Mesenchymal stem cell (in vitro differentiated cells and primary cell): ENCODE results near the gene SV2B.

Experiments
- DNase-seq: peaks from one replicate; pipeline ENCODE4 v3.0.0-alpha.2; 2013
- H2AFZ ChIP-seq: one replicate; pipeline ENCODE4 v1.6.1; 2013; ENCODE audit warnings: low read depth, mild to moderate bottlenecking, control low read depth, inconsistent platforms, low read length, moderate library complexity
- H2AK5ac ChIP-seq: 2 replicates; pipeline ENCODE4 v1.6.1; 2013; ENCODE audit warnings: low read length, moderate library complexity, mild to moderate bottlenecking, inconsistent platforms; ENCODE audit not compliant: severe bottlenecking
- H2BK120ac ChIP-seq: one replicate; pipeline ENCODE4 v1.6.1; 2013; ENCODE audit warnings: low read depth, mild to moderate bottlenecking, inconsistent platforms, low read length, moderate library complexity
- H2BK12ac ChIP-seq, 2 experiments: one replicate each; pipeline ENCODE4 v1.6.1; 2013; ENCODE audit warnings: inconsistent platforms in 2 of 2, low read length in 2 of 2, mild to moderate bottlenecking in 2 of 2, moderate library complexity in 2 of 2, control low read depth in 1 of 2
- H2BK15ac ChIP-seq: one replicate; pipeline ENCODE4 v1.6.1; 2013; ENCODE audit warnings: mild to moderate bottlenecking, low read depth, inconsistent platforms; ENCODE audit not compliant: poor library complexity, severe bottlenecking
- H2BK5ac ChIP-seq: 2 replicates; pipeline ENCODE4 v1.6.1; 2013; ENCODE audit warnings: low read depth, mild to moderate bottlenecking, low read length, control low read depth, inconsistent platforms; ENCODE audit not compliant: poor library complexity, severe bottlenecking
- H3K14ac ChIP-seq, 2 experiments: one replicate each; pipeline ENCODE4 v1.6.1; 2013; ENCODE audit warnings: inconsistent platforms in 2 of 2, low read length in 2 of 2, control low read depth in 1 of 2, mild to moderate bottlenecking in 1 of 2, moderate library complexity in 1 of 2
- H3K18ac ChIP-seq, 2 experiments: one replicate each; pipeline ENCODE4 v1.6.1; 2013; ENCODE audit warnings: inconsistent platforms in 2 of 2, low read length in 2 of 2, control low read depth in 1 of 2, low read depth in 1 of 2, mild to moderate bottlenecking in 1 of 2
- H3K23ac ChIP-seq, 2 experiments: one replicate each; pipeline ENCODE4 v1.6.1; 2013; ENCODE audit warnings: inconsistent platforms in 2 of 2, low read length in 2 of 2, mild to moderate bottlenecking in 2 of 2, moderate library complexity in 2 of 2, control low read depth in 1 of 2
- H3K27ac ChIP-seq: 2 replicates; pipeline ENCODE4 v1.5.1; 2013; ENCODE audit warnings: mild to moderate bottlenecking, moderate library complexity, low read length, control low read depth, inconsistent platforms; ENCODE audit not compliant: poor library complexity, severe bottlenecking
- H3K27me3 ChIP-seq, 2 experiments: 2 replicates each; pipeline versions ENCODE4 v1.6.1 to v1.7.0; 2013; ENCODE audit warnings: low read length in 2 of 2, mild to moderate bottlenecking in 2 of 2, moderate library complexity in 2 of 2, control low read depth in 1 of 2, inconsistent platforms in 1 of 2; ENCODE audit not compliant: control insufficient read depth in 1 of 2, insufficient read depth in 1 of 2
- H3K36me3 ChIP-seq, 2 experiments: 2 replicates each; pipeline versions ENCODE4 v1.6.1 to v1.7.0; 2013; ENCODE audit warnings: low read length in 2 of 2, control low read depth in 1 of 2, inconsistent platforms in 1 of 2, low read depth in 1 of 2, mild to moderate bottlenecking in 1 of 2; ENCODE audit not compliant: insufficient read depth in 2 of 2, control insufficient read depth in 1 of 2
- H3K4ac ChIP-seq, 2 experiments: one replicate each; pipeline ENCODE4 v1.6.1; 2013; ENCODE audit warnings: inconsistent platforms in 2 of 2, low read length in 2 of 2, mild to moderate bottlenecking in 2 of 2, moderate library complexity in 2 of 2, control low read depth in 1 of 2, low read depth in 1 of 2
- H3K4me1 ChIP-seq: 2 replicates; pipeline ENCODE4 v1.6.1; 2013; ENCODE audit warnings: low read depth, low read length, control low read depth; ENCODE audit not compliant: control insufficient read depth, insufficient read depth
- H3K4me2 ChIP-seq: 2 replicates; pipeline ENCODE4 v1.6.1; 2013; ENCODE audit warnings: low read length, mild to moderate bottlenecking, inconsistent platforms; ENCODE audit not compliant: poor library complexity, severe bottlenecking
- H3K4me3 ChIP-seq, 2 experiments: 2 replicates each; pipeline versions ENCODE4 v1.5.1 to v1.7.0; 2013; ENCODE audit warnings: low read length in 2 of 2, mild to moderate bottlenecking in 2 of 2, control low read depth in 1 of 2, low read depth in 1 of 2; ENCODE audit not compliant: insufficient read depth in 1 of 2
- H3K79me1 ChIP-seq: replicated peaks from 2 replicates; pipeline ENCODE4 v1.6.1; 2013; ENCODE audit warnings: mild to moderate bottlenecking, control low read depth, low read length, inconsistent platforms; ENCODE audit not compliant: poor library complexity, severe bottlenecking
- H3K9ac ChIP-seq: 2 replicates; pipeline ENCODE4 v1.7.0; 2013; ENCODE audit warnings: mild to moderate bottlenecking, low read length, moderate library complexity
- H3K9me3 ChIP-seq: 2 replicates; pipeline ENCODE4 v1.7.0; 2013; ENCODE audit warnings: mild to moderate bottlenecking, low read length; ENCODE audit not compliant: control insufficient read depth
- H4K8ac ChIP-seq: one replicate; pipeline ENCODE4 v1.6.1; 2013; ENCODE audit warnings: inconsistent platforms, mild to moderate bottlenecking, low read length, moderate library complexity
- H4K91ac ChIP-seq: one replicate; pipeline ENCODE4 v1.6.1; 2013; ENCODE audit warnings: mild to moderate bottlenecking, low read length, inconsistent platforms
- WGBS: methylation state at CpG from one replicate; pipeline ENCODE4 v1.1.7; 2013; ENCODE audit warnings: mixed read lengths; 5-methylcytosine and 5-hydroxymethylcytosine counted together

Gene SV2B

GRCh38 chr15:91193378-91193720 is 93.3 kb downstream of the SV2B start:
- Histone ChIP-seq H3K18ac (no peak overlapping the region), H3K23ac (no peak overlapping the region), H3K4me1 (no peaks in the 10 kb centered on the region), H3K36me3 (no peaks in the 10 kb centered on the region), H2AK5ac (no peak overlapping the region), H3K4me2 (no peak overlapping the region), H3K4ac (no peak overlapping the region), H3K9ac (no peak overlapping the region), H4K91ac (no peak overlapping the region), H2BK12ac (no peak overlapping the region), H2AFZ (no peak overlapping the region), H3K4me3 (no peak overlapping the region), H3K79me1 (no peaks in the 10 kb centered on the region), H4K8ac (no peak overlapping the region), H3K27ac (no peak overlapping the region), H2BK120ac (no peak overlapping the region), H2BK5ac (no peak overlapping the region), H2BK15ac (no peak overlapping the region), H3K27me3 (no peaks in the 10 kb centered on the region), H3K9me3 (no peaks in the 10 kb centered on the region), H3K14ac (no peak overlapping the region)
- no peak for DNase-seq
- 30% methylated on average over 2 of the region's 2 CpGs for WGBS

DNA sequence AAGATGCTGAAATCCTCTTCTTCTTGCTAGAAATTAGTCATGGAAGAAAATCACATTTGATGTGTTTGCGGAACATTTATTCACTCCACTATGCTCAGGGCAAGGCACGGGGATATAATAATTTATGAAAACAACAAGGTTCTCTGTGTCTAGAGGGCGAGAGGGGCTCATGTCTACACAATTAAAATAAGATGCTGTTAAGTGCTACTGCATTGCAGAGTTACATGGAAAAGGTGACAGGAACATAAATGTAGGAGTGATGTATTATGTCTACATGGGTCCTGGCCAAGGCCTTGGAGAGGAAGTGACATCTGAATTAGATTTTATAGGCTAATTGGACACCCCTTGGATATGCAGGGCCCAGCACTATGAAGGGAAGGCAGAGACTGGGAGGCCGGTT is 96.1 kb downstream of the SV2B start:
- Histone ChIP-seq H2BK120ac (no peak overlapping the region), H2BK5ac (no peak overlapping the region), H3K4ac (no peak overlapping the region), H3K4me3 (no peak overlapping the region), H3K36me3 (no peaks in the 10 kb centered on the region), H3K18ac (no peak overlapping the region), H4K91ac (no peak overlapping the region), H2BK12ac (no peak overlapping the region), H3K4me2 (no peak overlapping the region), H3K14ac (no peak overlapping the region), H3K9ac (no peak overlapping the region), H3K23ac (no peak overlapping the region), H3K79me1 (no peaks in the 10 kb centered on the region), H2BK15ac (no peak overlapping the region), H2AFZ (no peak overlapping the region), H3K9me3 (no peaks in the 10 kb centered on the region), H3K27me3 (peaks cover 0 to 4% of the 10 kb centered on the region in 2 experiments), H2AK5ac (no peak overlapping the region), H3K4me1 (no peaks in the 10 kb centered on the region), H4K8ac (no peak overlapping the region), H3K27ac (no peak overlapping the region)
- no peak for DNase-seq
- 64% methylated on average over 4 of the region's 4 CpGs for WGBS

DNA sequence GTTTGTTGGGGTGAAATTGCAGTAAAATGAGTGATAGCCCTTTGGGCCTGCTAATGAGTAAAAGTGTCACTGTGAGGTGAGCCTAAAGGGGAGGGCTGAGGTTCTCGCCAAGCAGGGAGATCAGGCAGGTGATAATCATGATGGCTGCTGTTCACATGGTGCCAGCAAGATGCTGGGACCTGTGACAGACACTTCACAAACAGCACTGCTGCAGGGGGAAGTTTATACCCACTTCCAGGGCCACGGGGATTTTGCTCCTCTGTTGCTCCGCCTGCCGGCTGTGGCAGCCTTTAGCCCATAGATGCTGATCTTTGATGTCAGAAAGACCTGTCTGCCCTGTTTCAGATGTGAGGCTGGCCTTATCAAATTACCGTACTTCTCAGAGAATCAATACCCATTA is 96.7 kb downstream of the SV2B start:
- Histone ChIP-seq H2BK15ac (no peak overlapping the region), H3K4ac (no peak overlapping the region), H3K4me1 (no peaks in the 10 kb centered on the region), H4K91ac (no peak overlapping the region), H2BK12ac (no peak overlapping the region), H3K36me3 (no peaks in the 10 kb centered on the region), H2BK5ac (no peak overlapping the region), H2BK120ac (no peak overlapping the region), H3K27ac (no peak overlapping the region), H3K14ac (no peak overlapping the region), H3K4me3 (no peak overlapping the region), H4K8ac (no peak overlapping the region), H3K23ac (no peak overlapping the region), H3K27me3 (peaks cover 0 to 4% of the 10 kb centered on the region in 2 experiments), H3K9ac (no peak overlapping the region), H2AFZ (no peak overlapping the region), H3K4me2 (no peak overlapping the region), H3K9me3 (no peaks in the 10 kb centered on the region), H2AK5ac (no peak overlapping the region), H3K18ac (no peak overlapping the region), H3K79me1 (no peaks in the 10 kb centered on the region)
- no peak for DNase-seq
- WGBS: 73% methylated on average over 3 of the region's 5 CpGs

DNA sequence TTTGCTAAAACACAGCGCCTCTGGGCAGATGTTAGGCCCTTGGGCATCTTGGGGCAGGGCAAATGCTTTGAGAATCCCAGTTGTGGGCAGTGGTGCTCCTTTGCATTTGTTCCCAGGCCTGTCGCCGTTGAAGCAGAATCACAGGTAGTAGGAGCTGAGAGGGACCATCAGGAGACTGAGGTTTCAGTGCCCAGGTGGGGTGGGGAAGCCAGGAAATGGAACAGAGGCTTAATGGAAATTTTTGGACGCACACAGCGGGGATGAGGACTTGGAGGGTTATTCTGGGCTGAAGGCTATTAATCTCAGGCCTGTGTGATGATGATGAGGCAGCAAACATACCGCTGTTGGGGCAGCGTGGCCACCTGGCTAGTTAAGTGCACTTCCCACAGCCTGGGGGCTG is 99.5 kb downstream of the SV2B start:
- H3K9ac ChIP-seq: no peak overlapping the region
- H3K27ac ChIP-seq: no peak overlapping the region
- H2AFZ ChIP-seq: no peak overlapping the region
- H3K4me1 ChIP-seq: no peaks in the 10 kb centered on the region
- no peak overlapping the region for H3K14ac ChIP-seq
- no peak overlapping the region for H2BK15ac ChIP-seq
- no peak overlapping the region for H2BK120ac ChIP-seq
- H2AK5ac ChIP-seq: no peak overlapping the region
- WGBS: 73% methylated on average over 7 of the region's 7 CpGs
- H3K27me3 ChIP-seq: peaks cover 0 to 4% of the 10 kb centered on the region in 2 experiments
- H3K9me3 ChIP-seq: no peaks in the 10 kb centered on the region
- H3K18ac ChIP-seq: no peak overlapping the region
- no peak overlapping the region for H3K4me2 ChIP-seq
- H4K8ac ChIP-seq: no peak overlapping the region
- H3K4me3 ChIP-seq: no peak overlapping the region
- no peak overlapping the region for H2BK5ac ChIP-seq
- H2BK12ac ChIP-seq: no peak overlapping the region
- H3K36me3 ChIP-seq: no peaks in the 10 kb centered on the region
- H3K4ac ChIP-seq: no peak overlapping the region
- DNase-seq: no peak
- H3K79me1 ChIP-seq: no peaks in the 10 kb centered on the region
- H4K91ac ChIP-seq: no peak overlapping the region
- no peak overlapping the region for H3K23ac ChIP-seq
